Erythroblast (primary cell): Measurements from ENCODE around the gene SGSH.

Source experiments
- GATA1 ChIP-seq: IDR thresholded peaks from 2 replicates; pipeline ENCODE4 v1.6.1; 2011; ENCODE audit warnings: low read depth, mild to moderate bottlenecking, control low read depth, low read length, moderate library complexity
- POLR2A ChIP-seq: IDR thresholded peaks from 2 replicates; pipeline ENCODE4 v1.6.1; 2011; ENCODE audit warnings: mild to moderate bottlenecking, low read length

DNA sequence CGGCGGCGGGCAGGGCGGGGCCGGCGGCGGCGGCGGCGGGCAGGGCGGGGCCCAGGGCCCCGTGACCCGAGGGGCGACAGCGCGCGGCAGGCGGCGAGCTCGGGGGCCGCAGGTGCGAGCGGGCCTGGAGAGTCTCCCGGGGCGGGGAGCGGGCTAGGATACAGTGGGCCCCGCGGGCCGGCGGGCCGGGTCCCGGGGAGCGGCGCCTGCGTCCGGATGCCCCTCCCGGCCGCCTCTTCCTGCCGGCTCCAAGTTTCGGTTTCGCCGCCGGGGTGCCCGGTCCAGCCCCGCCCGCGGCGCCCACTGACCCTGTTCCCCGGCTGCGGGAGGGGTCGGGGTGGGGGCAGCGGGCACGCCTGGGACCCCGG, 40.6 kb upstream of the SGSH start, which contains the start of gene RNF213:
- no peak for TF ChIP-seq POLR2A
- no peak for TF ChIP-seq GATA1
